Mucosa of gallbladder (tissue), 1 donor: ENCODE results near the gene FKBP5. TPM values are rescaled to one million over a fixed set of nuclear protein-coding genes. Genes with fewer than 3 reads are reported as not detected.

Experiments
- DNase-seq: peaks from one replicate; pipeline ENCODE4 v3.0.0-alpha.2; 2020; ENCODE audit warnings: low spot score
- total RNA-seq: library from RNA; stranded (reverse); gene quantifications from one replicate; pipeline ENCODE4 v1.2.1, GENCODE V29; 2021
- donor health status: DM: no; HTN: no; CAD: no.

Gene FKBP5
- total RNA-seq, 1 donor from 2014 or later = 174 TPM

DNA sequence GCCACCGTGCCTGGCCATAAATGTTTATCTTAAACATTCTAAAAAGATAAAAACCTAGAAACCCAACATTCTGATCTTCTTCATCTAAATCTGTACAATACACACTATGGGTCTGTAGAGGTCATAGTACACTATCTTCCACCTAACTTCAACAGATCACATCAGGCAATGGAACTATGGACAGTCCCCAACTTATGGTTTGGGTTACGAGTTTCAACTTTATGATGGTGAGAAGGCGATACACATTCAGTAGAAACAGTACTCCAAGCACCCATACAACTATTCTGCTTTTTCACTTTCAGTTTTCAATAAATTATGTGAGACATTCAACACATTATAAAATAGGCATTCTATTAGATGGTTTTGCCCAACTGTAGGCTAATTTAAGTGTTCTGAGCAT is 23.1 kb downstream of the FKBP5 start:
- no peak for DNase-seq

DNA sequence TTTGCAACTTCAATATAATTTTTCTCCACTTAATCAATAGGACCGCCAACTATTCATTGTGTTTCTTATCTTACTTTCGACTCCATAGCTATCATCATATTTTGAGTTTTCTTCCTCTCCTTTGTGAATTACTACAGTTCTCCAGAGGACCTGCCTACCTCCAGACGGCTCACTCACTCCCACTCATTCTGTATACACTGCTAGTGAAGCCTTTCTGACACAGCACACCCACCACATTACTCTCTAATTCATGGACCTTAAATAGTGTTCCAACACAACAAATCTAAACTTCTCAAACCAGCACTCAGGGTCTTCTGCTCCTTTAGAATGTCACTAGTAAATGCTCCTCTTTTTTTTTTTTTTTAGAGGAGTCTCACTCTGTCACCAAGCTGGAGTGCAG is 23.8 kb downstream of the FKBP5 start:
- DNase-seq = no peak

DNA sequence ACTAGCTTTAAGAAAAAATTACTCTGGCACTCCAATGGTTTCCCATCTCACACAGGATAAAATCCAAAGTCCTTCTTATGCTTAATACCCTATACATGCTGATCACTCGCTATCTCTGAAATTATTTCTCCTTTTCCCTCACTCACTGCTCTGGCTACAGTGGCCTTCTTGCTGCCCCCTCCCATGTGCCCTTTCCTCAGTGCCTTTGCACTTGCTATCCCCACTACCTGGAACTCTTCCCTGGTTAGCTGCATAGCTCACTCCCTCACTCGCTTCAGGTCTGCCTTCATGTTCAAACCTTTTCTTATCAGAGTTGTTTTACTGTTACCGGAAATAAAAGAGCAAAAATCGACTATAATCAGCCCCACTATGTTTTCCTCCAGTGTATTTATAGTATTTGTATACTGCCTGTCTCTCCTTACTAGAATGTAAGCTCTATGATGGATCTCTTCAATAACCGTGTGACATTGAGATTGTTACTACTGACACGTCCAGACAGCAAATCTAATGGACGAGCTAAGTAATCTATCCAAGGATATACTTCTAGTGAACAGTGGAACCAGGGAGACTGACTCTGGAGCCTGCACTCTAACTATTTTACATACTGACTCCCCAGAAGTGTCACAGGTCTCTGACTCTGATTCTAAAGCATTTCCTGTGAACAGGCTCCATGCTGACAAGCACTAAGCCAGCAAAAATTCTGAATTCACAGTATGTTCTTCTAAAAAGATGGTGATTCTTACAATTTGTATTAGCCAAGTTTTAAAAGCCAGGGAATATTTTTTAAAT is 25.1 kb downstream of the FKBP5 start:
- DNase-seq = no peak

DNA sequence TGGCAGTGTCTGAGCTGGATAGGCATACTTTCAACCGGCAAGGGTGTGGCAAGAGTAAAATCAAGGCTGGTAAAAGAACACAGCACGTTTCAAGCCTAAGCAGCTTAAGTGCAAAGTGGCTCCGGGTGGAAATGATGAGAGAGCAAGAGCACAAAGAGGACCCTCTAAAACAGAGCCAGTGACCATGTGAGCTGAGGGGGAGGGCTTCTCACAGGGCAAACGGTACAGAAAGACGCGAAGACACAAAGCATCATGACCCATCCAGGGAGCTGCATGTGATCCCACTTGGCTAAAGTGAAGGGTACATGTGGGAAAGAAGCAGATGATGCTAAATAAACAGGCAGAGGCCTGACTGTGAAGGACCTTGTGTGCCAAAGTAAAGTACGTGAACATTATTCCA is 25.7 kb downstream of the FKBP5 start:
- DNase-seq = no peak

DNA sequence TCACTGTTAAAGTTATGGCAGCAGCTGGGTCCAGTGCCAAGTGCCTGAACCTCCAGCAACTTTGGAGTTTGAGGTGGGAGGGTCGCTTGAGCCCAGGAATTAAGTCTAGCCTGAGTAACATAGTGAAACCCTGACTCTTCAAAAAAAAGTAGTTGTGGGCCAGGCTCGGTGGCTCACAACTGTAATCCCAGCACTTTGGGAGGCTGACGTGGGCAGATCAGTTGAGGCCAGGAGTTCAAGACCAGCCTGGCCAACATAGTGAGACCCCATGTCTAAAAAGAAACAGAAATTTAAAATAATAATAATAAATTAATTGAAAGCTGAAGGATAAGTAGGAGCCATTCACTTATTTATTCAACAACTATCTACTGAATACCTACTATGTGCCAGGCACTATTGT is 33.8 kb downstream of the FKBP5 start:
- no peak for DNase-seq

DNA sequence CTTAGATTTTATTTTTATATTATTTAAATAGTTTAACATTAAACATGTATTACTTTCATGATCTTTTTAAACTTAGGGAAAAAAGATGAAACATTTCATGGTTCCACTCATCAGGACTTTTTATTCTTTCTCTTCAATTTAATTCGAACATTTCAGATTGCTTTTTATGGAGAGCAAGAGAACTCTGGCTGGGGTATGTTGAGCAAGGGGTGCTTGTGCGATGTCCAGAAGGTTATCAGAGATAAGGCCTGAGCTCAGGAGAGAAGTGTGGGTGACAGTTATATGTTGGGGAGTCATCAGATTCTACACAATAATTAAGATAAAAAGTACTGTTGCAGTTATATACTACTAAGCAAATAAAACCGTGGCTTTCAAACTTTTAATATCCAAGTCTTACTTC is 37.5 kb downstream of the FKBP5 start:
- no peak for DNase-seq

DNA sequence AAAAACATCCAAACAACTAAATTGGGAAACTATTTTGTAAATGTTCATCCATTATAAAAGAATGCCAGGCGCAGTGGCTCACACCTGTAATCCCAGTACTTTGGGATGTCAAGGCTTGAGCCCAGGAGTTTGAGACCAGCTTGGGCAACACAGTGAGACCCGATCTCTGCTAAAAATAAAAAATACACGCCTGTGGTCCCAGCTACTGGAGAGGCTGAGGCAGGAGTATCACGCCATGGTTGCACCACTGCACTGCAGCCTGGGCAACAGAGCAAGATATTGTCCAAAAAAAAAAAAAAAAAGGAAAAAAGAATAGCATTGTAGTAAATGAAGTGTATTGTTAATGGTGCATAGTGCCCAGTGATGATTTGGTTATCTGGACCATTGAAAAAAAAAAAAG is 38.7 kb downstream of the FKBP5 start:
- DNase-seq = no peak

DNA sequence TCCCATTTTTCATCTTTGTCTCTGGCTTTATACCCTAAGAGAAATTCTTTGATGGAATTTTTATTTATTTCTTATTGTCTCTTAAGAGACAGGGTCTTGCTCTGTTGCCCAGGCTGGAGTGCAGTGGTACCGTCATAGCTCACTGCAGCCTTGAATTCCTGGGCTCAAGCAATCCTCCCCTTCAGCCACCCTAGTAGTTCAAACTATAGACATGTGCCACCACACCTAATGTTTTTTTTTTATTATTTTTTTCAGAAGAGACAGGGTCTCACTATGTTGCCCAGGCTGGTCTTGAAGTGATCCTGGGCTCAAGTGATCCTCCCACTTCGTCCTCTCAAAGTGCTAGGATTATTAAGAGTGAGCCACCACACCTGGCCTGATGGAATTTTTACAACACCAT is 40.5 kb downstream of the FKBP5 start:
- DNase-seq = no peak

DNA sequence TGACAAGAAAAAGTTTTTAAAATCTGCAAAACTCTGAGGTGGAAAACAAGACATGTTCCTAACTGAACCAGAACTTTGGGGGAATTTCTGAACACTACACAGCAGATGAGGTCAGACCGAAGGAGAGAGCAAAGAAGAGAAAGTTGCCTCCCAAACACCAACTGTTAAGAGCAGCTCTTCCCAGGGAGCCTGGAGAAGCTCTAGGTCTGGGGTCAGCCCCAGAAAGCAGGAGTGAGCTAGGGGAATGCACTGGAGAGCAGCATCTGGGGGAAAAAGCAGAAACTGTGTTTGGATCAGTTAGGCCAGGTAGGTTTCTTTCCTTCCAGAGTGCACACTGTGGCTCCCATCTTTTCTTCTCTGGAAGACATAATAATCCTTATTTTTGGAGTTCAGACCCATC is 41.3 kb downstream of the FKBP5 start:
- DNase-seq = no peak

DNA sequence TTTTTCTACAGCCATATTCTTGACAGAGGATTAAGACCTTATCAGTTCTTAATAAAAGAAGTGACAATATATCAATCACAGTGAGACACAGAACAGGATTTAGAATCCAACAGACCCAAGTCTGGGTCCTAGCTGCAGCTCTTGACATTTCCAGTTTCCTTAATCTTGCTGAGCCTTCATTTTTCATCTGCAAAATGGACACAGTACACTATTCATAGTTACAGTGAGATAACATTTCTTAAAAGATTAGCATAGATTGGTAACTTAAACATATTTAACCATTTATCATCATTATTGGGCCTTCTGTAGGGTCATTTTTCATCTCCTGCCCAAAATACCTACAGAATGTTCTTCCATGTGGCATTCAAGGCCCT is 45.6 kb downstream of the FKBP5 start:
- no peak for DNase-seq

DNA sequence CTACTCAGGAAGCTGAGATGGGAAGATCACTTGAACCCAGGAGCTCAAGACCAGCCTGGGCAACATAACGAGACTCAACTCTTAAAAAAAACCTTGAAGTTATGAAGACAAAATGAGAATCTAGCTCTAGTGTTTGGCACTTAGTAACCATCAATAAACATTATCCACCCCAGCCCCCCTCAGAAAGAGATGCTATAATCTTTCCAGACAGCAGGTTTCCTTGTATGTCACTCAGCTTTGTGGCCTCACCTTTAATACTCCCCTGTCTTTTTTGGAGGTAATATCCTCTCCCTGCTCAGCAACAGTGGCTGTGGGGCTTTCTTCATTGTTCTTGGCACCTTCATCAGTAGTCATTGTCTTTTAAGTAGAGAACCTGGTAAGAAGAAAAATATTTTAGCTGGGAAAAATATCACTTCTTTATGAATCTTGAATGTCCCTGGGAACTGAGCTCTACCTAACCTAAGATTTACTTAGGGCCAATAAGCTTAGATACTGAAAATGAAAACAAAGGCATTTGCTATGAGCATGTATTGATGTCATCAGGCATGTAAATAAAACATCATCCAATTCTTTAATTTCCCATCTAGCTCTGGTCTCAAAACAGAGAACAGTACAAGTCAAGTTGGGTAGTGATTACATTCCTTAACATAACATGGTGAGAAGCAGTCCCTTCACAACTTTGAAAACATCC is 46.1 kb downstream of the FKBP5 start:
- no peak for DNase-seq

DNA sequence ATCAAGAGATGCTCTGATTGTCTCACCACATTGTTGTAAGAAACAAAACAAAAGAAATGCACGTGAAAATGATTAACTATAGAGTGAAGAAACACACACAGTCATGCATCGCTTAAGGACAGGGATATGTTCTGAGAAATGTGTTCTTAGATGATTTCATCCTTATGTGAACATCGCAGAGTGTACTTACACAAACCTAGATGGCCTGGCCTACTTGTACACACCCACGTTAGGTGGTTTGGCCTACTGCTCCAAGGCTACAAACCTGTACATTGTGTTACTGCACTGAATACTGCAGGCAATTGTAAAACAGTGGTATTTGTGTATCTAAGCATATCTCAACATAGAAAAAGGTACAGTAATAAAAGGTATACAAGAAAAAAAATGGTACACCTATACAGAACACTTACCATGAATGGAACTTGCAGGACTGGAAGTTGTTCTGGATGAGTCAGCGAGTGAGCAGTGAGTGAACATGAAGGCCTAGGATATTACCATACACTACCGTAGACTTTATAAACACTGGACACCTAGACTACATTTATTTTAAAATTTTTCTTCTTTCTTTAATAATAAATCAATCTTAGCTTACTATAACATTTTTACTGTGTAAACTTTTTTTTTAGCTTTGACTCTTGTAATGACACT is 48.6 kb downstream of the FKBP5 start:
- no peak for DNase-seq

DNA sequence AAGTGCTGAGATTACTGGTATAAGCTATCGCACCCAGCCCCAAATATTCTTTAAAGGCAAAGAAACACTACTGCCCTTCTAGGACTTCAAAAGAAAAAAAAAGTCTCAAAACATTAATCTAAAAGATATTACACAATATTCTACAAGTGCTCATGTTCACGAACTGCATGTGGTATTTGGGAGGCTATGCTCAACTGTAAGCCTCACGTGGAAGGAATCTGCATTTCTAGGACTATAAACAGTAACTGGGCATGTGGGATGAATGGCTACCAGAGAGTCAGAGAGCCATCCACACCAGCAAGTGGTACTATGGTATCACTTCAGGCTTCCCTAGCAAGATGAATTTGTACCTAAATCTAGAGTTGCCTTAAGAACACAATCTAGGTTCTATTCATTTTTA is 50.0 kb downstream of the FKBP5 start:
- DNase-seq = no peak

DNA sequence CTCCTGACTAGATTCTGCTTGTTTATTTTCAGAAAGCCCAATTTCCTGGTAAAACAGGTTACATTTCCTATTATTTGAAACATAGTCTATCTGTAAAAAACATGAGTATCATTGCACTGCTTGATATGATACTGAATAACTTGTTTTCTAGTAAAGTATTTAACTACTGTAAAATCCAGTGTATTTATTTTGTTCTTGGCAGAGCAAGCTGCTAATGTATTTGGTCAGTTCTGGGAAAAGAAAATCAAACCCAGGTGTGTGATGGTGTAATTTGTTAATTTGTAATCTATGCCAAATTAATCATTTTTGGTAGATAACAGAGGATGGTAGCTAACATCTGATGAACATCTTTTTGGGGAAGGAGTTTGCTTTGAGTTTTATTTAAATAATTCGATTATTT is 50.8 kb downstream of the FKBP5 start:
- no peak for DNase-seq

DNA sequence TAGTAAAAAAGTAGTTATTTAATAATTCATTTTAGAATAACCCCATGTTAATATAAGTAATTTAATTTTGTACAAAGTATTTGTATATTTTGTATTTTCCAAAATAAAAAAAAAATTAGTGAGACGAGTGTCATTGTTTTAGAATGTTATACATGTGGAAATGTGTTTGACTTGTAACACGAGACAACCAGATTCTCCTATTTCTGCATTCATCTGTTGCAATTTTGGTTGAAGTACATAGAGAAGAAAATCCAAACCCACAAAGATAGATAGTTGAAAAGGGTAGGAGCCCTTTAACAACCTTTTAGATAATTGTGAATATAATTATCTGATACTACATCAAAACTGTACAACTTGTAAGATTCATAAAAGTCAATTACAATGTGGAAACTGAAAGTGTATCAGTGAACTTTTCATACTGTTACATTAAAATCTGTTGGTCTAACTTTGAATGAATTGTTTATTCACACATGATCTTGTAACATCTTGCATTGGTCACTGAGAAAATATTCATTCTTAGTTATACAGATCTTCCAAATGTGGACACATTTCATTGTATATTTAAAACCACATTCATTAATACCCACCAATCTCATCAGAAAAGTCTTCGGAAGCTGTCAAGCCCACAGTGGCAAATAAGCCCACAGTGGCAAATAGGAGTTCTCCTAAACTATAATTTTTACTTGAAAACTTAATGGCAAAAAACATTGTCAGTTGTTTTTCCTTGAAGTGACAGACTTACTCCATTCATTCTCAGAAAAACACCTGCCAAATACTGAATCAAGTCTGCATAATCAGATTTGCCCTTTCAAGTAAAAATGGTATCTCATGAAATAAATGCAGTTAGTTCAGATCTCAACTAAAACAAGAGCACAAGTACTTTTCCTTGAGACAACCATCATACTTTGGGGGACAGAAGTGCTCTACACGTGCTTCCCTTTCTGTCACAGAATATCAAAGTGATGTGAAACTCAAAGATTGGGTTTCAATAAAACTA is 52.8 kb downstream of the FKBP5 start:
- DNase-seq = no peak

DNA sequence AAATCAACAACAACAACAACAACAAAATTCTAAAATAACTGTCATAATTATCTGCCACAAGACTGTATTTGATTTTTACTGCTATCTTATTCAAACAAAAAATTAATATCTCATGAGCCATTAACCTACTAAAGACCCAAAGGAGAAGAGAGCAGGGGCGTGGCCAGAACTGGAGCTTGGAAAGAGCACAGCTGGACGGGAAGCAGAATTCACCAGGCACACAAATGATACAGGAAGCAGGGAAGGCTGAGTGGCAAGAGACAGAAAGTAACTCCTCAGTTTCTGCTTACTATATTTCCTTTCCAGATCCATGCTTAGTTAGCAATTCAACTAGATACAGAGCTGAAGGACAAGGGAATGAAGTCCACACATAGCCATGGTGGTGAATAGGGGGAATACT is 54.4 kb downstream of the FKBP5 start:
- no peak for DNase-seq

DNA sequence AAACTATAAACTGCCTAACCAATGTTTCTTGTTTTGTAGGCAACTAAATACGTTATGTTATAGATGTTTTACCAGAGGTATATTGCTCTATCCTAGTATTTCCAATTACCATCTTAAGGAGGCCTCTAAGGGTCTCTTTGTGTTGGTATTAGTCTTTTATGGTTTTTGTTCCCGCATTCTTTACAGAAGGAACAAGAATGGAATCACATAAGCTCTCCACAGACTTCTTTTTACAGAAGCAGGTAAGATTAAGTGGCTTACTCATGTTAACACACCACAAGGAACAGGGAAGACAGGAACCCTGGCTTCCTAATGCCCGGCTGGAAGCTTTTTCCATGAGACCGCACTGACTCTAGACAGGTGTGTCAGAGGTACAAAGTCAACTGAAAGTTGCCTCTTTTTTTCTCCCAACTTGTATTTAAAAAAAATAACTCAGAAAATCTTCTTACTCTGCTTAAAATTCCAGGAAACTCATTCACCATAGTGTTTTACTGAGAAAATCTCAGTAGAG is 55.1 kb downstream of the FKBP5 start:
- DNase-seq = no peak

DNA sequence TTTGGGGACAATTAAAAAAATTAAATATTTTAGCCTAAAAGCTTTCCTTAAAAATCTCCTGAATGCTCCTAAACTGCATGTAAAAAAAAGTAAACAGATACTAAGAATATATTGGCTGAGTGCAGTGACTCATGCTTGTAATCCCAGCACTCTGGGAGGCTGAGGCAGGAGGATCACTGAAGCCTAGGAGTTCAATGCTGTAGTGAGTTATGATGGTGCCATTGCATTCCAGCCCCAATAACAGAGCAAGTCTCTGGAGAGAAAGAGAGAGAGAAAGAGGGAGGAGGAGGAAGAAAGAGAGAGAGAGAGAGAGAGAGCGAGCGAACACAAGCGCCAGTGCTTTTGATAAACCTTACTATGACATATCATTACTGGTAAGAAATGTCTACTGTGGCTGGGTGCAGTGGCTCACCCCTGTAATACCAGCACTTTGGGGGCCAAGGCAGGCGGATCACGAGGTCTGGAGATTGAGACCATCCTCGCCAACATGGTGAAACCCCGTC is 58.8 kb downstream of the FKBP5 start:
- no peak for DNase-seq

DNA sequence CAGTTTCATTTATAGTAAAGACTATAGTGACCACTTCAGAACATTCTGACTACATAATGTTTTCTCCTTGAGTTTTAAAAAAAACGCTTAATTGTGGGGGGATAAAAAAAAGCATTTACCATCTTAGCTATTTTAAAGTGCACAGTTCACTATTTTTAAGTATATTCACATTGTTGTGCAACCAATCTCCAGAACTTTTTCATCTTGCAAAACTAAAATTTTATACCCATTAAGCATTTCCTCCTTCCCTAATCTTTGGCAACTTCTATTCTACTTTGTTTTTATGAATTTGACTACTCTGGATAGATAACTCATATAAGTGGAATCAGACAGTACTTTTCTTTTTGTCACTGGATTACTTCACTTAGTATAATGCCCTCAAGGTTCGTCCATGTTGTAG is 62.3 kb downstream of the FKBP5 start:
- DNase-seq = no peak

DNA sequence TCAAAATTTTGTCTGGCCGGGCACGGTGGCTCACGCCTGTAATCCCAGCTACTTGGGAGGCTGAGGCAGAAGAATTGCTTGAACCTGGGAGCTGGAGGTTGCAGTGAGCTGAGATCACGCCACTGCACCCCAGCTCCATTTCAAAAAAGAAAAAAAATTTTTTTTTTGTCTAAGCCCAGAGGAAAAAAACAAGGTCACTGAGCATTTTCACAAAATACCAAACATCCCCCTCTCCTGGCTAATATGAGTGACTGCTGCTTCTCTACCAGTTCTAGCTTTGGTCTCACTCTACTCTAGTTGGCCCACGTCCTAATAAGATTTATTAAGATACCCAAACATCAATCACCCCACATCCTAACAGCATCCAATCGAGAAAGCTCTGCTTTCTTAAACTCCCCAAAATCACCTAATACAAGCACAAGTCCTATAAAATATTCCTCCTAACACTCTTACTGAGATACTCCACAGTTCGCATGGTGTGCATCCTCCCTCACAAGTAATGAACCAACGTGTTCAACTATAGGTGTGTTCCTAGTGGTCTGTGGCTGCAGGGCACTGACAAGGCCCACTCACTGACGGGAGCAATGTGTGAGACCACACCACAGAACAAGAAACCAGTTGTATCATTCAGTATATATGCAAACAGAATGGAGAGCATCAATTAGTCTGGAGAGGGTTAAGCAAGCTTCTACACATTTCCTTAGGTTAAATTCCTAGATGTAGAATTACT is 64.2 kb downstream of the FKBP5 start:
- DNase-seq = no peak

DNA sequence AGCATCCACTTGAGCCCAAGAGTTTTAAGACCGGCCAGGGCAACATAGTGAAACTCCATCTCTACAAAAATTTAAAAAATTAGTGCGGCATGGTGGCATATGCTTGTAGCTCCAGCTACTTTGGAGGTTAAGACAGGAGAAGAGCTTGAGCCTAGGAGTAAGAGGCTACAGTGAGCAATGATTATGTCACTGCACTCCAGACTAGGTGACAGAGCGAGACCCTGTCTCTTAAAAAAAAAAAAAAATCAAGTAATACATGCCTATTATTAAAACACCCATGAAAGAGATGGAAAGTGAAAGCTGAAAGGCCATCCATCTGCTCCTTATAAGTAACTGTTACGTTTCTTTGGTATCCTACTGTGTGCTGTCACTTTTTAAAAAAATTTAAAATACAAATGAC is 66.4 kb downstream of the FKBP5 start:
- no peak for DNase-seq
